Stimulated activated CD4-positive, alpha-beta T cell treated with anti-CD3 and anti-CD28 coated beads, Interleukin-4, amount 100 ng/mL, for 24 hours (primary cell): ENCODE data around the gene ACE.

Source experiments
- DNase-seq: peaks from one replicate; pipeline ENCODE4 v3.0.0-alpha.2; 2020

Gene ACE

GRCh38 chr17:63475491-63476412 is 1.1 kb upstream of the ACE start:
- DNase-seq, result no peak

GRCh38 chr17:63476459-63476853 is 405 bp upstream of the ACE start:
- no peak for DNase-seq

- no peak for DNase-seq
Observed at GRCh38 chr17:63477480-63478440, 899 bp downstream of the ACE start.

GRCh38 chr17:63478814-63479494 is 2.1 kb downstream of the ACE start:
- DNase-seq, result peak; percentile 81

GRCh38 chr17:63479495-63480184 is 2.8 kb downstream of the ACE start:
- no peak for DNase-seq

DNA sequence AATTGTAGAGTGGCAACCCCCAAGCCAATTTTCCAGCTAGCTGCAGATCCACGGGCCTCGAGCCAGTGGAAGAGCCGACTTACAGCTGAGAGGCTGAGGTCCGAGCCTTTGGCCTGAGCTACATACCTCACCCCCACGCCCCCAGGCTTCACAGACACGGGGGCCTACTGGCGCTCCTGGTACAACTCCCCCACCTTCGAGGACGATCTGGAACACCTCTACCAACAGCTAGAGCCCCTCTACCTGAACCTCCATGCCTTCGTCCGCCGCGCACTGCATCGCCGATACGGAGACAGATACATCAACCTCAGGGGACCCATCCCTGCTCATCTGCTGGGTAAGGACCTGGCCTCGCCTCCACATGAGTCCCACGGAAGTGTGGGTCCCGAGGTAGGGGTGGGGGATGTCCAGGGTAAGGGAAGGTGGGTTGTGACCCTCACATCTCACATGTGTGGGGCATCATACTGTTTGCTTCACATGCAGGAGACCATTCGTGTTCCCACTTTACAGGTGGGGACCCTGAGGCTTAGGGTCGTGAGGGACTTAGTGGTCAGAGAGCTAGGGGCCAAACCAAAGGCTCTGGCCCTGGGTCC is 3.4 kb downstream of the ACE start:
- DNase-seq, result no peak

DNA sequence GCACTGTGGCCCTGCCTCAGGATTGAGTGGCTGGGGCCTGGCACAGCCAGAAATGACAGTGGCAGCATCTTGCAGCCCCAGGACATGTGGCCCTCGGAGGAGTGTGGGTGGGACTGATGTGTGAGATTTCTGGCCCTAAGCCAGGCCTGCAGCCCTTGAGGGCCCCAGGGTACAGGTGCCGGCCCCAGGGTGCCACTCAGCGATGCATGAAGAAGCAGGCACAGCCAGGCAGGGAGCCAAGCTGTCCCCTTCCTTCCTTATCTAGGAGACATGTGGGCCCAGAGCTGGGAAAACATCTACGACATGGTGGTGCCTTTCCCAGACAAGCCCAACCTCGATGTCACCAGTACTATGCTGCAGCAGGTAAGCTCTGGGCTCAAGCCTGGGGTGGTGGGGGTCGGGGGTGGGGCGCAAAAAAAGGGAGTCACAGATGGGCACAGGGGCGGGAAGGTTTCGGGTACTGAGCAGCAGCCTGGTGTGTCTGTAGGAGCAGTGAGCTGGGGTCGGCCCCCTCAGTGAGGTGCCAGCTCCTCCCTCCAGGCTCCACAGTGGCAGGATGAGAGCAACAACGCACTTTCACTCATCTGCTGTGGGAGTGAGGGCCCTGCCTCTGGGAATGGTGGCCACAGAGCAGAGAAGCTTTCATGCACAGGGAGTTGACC is 4.1 kb downstream of the ACE start:
- no peak for DNase-seq

- DNase-seq, result no peak
Observed at GRCh38 chr17:63481488-63481870, 4.6 kb downstream of the ACE start.

- no peak for DNase-seq
Observed at GRCh38 chr17:63482509-63482908, 5.6 kb downstream of the ACE start.

- no peak for DNase-seq
Observed at GRCh38 chr17:63483038-63483437, 6.2 kb downstream of the ACE start.

DNA sequence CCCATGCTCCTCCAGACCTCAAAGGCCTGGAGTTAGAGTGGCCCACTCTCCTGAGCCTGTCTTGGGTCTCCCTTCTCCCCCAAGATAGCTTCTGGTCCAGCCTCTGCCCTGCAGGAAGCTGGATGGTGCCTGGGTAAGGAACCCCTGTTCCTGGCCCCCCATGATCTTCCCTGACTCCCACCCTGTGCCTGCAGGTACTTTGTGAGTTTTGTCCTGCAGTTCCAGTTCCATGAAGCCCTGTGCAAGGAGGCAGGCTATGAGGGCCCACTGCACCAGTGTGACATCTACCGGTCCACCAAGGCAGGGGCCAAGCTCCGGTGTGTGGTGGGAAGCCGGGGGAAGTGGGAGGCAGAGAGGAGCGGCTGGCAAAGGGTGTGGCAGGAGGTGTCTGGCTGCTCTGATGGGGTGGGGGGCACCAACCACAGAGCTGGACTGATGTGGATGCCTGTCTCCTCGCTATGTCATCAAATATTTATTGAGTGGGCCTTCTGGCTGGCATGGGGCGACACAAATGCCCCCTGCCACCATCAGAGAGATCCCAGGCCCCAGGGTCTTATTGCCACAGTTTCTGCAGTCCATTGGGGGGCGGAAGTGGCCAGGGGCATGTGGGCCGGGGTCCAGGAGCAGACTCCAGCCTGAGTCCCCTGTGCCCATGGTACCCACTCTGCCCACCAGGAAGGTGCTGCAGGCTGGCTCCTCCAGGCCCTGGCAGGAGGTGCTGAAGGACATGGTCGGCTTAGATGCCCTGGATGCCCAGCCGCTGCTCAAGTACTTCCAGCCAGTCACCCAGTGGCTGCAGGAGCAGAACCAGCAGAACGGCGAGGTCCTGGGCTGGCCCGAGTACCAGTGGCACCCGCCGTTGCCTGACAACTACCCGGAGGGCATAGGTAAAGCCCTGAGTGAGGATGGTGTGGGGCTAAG is 7.1 kb downstream of the ACE start:
- no peak for DNase-seq

GRCh38 chr17:63486317-63487013 is 9.6 kb downstream of the ACE start:
- DNase-seq, result no peak

- no peak for DNase-seq
Observed at GRCh38 chr17:63487014-63487339, 10.1 kb downstream of the ACE start.

- DNase-seq, result no peak
Observed at GRCh38 chr17:63488851-63489250, 12.0 kb downstream of the ACE start.

DNA sequence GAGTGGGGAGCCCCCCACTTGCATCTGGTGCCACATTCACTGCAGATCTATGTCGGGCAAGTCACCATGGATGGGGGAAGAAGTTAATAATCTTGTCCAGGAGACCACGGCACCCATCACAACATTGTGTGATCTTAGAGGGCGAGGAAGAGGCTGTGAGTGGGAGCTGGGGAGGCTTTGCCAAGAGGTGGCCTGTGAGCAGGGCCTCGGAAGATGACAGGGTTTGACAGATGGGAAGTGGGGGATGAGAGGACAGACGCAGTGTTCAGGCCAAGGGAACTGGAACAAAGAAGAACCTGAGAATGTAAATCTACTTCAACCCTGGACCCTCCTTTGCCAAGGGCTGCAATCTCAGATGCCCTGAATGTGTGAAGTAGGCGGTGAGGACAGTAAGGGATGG is 12.4 kb downstream of the ACE start:
- no peak for DNase-seq

GRCh38 chr17:63490329-63490728 is 13.5 kb downstream of the ACE start:
- no peak for DNase-seq

DNA sequence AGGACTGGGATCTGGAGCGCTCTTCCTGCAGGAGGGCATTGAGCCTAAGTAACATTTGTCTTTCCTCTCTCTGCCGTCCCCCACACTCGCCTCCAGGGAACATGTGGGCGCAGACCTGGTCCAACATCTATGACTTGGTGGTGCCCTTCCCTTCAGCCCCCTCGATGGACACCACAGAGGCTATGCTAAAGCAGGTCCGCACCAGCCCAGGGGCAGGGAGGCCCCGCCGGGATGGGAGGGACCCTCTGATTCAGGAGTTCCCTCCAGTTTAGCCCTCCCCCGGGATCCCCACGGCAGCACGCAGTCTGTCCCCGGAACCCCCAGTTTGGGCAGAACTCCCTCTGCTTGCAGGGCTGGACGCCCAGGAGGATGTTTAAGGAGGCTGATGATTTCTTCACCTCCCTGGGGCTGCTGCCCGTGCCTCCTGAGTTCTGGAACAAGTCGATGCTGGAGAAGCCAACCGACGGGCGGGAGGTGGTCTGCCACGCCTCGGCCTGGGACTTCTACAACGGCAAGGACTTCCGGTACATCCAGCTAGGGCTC is 14.1 kb downstream of the ACE start:
- no peak for DNase-seq

GRCh38 chr17:63491413-63491812 is 14.6 kb downstream of the ACE start:
- no peak for DNase-seq

GRCh38 chr17:63491977-63492618 is 15.2 kb downstream of the ACE start:
- DNase-seq, result no peak
